GM10266 (cell line): Measurements from ENCODE around the gene PTPRH.

ENCODE experiments used
- DNase-seq: peaks from one replicate; pipeline ENCODE4 v3.0.0; 2012; ENCODE audit errors: extremely low spot score
- TF ChIP-seq, protein P1 (sequence below): IDR thresholded peaks from 2 replicates; pipeline ENCODE4 v1.5.1; 2012; ENCODE audit warnings: mild to moderate bottlenecking, low read depth; ENCODE audit not compliant: control insufficient read depth, insufficient read depth; ENCODE audit errors: missing control alignments

The PTPRH gene

DNA sequence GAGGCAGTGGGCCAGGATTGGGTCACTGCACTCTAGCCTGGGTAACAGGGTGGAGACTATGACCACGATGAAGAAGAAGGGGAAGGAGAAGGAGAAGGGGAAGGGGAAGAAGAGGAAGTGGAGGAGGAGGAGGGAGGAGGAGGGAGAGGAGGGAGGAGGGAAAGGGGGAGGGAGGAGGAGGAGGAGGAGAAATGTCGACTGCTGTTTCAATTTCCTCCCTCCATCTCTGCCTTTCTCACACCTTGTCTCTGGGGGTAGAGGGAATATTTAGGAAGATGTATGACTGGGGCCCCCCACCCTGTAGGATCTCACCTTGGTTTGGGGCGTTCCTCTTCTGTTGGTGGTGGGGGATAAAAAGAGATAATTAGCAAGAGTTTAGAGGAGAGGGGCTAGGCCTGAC, 64.1 kb downstream of the PTPRH start:
- TF ChIP-seq, protein P1, sequence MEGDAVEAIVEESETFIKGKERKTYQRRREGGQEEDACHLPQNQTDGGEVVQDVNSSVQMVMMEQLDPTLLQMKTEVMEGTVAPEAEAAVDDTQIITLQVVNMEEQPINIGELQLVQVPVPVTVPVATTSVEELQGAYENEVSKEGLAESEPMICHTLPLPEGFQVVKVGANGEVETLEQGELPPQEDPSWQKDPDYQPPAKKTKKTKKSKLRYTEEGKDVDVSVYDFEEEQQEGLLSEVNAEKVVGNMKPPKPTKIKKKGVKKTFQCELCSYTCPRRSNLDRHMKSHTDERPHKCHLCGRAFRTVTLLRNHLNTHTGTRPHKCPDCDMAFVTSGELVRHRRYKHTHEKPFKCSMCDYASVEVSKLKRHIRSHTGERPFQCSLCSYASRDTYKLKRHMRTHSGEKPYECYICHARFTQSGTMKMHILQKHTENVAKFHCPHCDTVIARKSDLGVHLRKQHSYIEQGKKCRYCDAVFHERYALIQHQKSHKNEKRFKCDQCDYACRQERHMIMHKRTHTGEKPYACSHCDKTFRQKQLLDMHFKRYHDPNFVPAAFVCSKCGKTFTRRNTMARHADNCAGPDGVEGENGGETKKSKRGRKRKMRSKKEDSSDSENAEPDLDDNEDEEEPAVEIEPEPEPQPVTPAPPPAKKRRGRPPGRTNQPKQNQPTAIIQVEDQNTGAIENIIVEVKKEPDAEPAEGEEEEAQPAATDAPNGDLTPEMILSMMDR, result no peak
- no peak for DNase-seq

DNA sequence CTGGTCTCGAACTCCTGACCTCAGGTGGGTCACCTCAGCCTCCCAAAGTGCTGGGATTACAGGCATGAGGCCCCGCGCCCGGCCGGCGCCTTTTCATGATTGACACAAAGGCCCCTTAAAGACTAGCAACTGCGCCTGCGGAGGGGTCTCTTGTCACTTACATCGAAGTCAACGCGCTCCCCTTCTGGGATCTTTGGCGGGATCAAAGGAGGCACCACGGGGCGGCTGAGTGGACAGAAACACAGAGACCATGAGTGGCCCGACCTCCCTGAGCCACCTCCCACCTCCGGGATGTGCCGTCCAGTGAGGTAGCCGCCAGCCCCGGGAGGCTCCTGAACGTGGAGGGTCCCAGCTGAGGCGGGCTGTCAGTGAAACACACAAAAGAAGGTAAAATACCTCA, 67.6 kb downstream of the PTPRH start:
- TF ChIP-seq, protein P1, result no peak
- no peak for DNase-seq

DNA sequence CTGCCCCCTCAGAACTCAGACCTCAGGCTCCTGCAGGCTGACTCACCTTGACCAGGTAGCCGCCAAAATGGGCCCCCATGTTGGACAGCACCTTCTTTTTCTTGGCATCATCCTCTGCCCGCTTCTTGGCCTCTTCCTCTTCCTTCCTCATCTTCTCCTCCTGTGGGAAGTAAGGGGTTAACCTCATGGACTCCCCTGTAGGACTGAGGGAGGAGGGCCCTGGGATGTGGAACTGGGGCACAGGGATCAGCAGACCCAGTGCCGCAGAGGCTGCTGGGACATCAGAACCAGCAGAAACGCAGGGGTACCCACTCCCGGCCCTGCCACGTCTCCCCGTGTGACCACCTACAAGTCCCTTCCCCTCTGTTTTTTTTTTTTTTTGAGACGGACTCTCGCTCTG, 71.4 kb downstream of the PTPRH start:
- TF ChIP-seq, protein P1, result no peak
- DNase-seq, result no peak

DNA sequence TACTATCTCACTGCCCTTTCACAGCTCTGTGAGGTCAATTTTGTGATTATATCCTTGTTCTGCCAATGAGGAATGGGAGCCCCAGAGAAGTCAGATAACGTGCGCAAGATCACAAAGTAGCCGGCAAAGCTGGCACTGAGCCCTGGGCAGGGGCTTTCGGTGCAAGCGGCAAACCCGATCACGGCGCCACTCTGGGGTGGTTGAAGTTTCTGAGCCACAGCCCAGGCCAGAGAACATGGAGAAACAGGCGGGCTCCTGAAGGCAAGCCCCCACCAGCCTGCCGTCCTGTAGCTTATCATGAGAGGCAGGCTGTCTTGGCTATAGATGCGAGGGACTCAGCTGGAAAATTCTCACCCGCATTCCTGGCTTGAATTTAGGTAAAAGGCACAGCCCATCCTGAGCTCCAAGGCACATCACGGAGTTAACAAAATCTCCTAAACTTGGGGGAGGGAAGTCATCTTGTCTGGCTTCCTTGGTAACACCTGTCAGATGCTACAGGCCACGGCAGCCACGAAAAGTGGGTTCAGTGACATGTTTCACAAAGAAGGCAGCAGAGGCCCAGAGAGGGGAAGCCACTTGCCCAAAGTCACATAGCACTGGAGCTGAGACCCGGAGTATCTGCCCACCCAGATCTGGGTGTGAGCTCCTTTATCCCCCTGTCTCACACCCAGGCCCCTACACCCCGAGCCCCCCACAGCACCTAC, 72.8 kb downstream of the PTPRH start:
- DNase-seq, result no peak
- TF ChIP-seq, protein P1, result no peak

DNA sequence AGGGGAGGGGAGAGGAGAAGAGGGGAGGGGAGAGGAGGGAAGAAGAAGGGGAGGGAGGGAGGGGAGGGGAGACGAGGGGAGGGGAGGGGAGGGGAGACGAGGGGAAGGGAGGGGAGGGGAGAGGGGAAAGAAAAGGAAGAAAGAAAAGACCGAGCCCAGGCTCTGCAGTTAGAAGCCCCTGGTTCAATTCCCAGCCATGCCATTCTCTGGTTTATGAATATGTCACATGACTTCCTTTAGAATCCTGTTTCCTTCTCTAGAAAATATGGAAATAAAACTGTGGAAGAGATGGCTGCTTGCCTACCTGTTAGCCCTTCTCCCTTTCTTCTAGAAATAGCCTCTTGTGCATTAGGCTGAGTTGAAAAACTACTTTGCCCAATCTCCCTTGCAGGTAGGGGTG, 74.6 kb downstream of the PTPRH start:
- TF ChIP-seq, protein P1, result no peak
- no peak for DNase-seq

DNA sequence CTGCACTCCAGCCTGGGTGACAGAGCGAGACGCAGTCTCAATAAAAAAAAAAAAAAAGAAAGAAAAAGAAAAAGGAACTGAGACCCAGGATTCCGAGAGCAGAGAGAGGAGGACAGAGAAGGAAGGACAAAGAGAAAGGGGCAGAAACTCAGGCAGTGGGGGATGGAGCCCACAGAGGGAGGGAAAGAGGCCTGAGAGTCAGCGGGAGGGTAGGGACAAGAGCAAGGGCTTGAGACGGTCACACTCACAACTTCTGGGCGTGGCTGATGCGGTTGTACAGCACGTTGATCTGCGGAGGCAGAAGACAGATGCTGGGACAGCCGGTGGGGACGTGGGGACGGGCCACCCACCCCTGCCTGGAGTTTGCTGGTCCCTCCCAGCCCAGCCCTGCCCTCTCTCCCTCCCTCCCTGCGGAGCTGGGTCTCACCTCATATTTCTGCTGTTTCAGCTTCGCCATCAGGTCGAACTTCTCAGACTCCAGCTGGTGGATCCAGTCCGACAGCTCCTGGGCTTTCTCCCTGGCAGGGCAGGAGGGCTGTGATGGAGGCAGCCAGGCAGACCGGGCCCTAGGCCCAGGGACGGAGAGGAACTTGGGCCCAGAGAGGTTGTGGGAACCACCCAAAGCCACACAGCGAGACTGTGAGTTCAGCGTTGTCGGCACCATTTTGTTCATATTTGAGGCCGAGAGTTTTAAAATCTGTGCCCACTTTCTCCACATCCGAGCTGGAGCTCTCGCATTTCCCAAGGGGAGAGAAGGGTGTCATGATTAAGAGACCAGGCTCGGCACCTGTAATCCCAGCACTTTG, 75.5 kb downstream of the PTPRH start:
- DNase-seq, result no peak
- TF ChIP-seq, protein P1, result no peak
